ELF-1 (cell line): ENCODE results near the gene SHISAL1.

ENCODE experiments used
- DNase-seq: peaks from one replicate; pipeline ENCODE4 v3.0.0-alpha.2; 2016; ENCODE audit warnings: low read depth, low spot score

SHISAL1 gene

DNA sequence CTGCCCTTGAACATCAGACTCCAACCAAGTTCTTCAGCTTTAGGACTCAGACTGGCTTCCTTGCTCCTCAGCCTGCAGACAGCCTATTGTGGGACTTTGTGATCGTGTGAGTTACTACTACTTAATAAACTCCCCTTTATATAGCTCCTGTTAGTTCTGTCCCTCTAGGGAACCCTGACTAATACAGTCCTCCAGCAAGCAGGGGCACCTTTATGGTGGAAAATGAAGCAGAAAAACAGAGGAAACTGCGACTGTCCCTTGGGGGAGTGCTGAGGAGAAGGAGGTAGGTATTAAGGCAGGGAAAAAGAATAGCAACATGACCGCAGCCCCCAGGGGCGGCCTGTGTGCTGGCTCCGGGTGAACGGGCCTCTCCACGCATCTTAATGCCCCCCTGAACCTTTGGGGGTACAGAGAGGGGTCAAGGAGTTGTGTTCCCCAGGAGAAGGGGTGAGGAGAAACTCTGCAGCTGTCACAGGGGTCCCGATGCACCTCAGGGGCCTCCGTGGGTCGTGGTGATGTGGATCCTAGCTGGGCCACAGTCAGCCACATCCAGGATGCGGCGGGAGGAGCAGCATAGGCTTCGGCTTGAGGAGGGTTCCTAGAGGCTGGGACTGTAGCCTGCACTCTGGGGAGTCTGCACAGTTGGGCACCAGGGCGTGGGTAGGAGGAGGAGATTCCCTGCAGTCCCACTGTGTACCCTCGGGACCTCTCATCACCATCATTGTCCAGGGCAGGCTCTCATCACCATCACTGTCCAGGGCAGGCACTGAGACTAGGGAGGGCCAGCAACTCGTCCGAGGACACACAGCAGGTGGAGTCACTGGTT is 34.3 kb downstream of the SHISAL1 start:
- DNase-seq: no peak

DNA sequence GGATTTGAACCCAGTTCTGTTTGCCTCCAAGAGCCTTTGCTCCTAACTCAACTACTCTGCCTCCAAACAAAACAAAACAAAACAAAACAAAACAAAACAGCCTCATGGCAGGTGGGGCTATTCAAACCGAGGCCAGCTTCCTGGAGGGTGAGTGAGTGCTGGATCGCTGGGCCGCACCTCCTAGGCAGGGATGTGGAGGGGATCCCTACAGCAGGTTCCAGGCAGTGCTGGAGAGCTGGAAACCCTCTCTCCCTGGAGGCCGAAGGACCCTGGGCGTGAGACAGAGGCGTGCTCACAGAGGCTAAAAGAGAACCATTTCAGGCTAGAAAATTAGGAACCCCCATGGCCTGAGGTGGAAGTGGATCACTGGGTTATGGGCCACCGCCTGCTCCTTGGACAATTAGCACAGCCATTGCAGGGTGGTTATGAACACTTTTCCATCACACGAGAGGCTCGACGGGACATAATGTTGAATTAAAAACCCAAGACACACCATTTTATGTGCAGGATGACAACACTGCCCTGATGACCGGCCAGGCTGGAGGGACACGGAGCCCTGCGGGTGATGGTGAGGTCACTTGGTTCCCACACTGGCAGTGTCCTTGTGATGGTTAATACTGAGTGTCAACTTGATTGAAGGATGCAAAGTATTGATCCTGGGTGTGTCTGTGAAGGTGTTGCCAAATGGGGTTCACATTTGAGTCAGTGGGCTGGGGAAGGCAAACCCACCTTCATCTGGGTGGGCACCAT is 35.2 kb downstream of the SHISAL1 start:
- DNase-seq: no peak

GRCh38 chr22:44276706-44277356 is 35.9 kb downstream of the SHISAL1 start:
- no peak for DNase-seq

GRCh38 chr22:44276041-44276440 is 36.7 kb downstream of the SHISAL1 start:
- DNase-seq: peak; percentile 47

- DNase-seq: no peak
Measured at GRCh38 chr22:44275631-44275995, 37.1 kb downstream of the SHISAL1 start.

DNA sequence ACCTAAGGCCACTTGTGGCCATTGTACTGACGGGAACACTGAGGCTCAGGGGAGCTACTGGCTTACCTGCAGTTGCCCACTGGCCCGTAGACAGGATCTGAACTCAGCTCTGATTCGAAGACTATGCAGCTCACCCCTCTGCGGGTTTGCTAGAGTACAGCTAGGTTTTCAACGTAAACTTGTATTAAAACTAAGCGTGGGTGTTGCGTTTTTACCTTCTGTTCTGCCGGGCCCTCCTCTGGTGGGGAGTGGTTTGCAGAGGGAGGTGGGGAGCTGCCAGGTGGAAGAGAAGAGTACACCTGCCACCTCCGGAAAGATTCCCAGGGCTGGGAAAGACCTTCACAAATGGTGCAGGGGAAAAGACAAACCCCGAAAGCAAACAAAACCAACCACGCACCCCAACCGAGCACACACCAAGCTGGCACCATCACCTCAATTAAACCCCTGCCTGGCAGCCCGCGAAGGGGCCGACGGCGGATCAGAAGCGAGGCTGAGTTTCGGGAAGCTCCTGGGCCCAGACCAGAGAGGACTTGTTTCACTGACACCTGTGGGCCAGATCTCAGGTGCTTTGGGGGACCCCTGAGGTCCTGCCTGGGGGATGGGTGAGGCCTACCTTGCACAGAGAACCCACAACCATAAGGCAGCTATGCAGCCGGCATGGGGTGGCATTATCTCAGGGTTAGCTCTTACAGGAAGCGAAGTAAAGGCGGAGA is 37.7 kb downstream of the SHISAL1 start:
- no peak for DNase-seq

- DNase-seq: no peak
Measured at GRCh38 chr22:44273175-44273574, 39.6 kb downstream of the SHISAL1 start.

GRCh38 chr22:44272401-44272771 is 40.4 kb downstream of the SHISAL1 start:
- no peak for DNase-seq

DNA sequence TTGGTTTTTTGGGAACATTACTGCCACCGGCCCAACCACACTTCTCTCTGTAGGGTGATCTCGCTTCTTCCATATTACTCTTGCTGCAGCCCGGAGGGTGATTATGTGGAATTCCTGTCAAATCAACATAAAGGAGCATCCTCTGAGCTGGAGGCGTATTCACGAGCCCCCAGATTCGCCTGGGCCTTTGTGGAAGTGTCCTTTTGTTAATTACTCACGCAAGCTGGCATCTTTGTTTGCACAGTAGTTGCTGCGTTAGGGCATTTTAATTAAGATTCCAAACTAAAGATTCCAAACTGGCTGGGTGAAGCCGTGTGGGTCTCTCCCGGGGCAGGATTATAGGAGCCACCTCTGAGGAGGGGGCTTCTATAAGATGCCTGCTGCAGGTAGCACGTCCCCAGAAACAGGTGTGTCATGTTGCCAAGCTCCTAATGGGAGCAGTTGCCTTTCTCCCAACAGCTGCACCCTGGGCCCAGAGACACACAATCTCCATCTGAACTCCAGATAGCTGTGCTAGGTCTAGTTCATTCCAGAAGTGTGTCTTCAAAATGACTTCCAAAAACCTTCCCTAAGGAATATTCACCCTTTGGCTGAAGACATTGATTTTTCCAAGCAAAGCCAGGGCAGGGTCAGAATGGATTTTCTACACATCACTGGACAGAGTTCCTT is 40.9 kb downstream of the SHISAL1 start:
- no peak for DNase-seq

GRCh38 chr22:44271010-44271500 is 41.7 kb downstream of the SHISAL1 start:
- DNase-seq: no peak

DNA sequence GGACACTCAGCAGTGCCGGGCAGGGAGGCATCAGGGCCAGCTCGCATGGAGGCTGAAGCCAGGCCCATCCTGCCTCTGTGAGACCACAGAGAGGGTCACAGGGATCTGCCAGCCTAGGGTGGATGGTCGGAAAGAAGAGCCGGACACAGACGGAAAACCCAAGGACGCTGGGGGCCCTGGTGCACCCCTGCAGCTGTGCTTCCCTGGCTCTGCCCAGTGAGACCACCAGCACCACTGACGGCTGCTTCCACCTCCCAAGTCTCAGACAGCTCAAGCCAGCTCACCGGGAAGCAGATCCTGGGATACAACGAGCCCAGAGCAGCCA is 42.2 kb downstream of the SHISAL1 start:
- DNase-seq: no peak

DNA sequence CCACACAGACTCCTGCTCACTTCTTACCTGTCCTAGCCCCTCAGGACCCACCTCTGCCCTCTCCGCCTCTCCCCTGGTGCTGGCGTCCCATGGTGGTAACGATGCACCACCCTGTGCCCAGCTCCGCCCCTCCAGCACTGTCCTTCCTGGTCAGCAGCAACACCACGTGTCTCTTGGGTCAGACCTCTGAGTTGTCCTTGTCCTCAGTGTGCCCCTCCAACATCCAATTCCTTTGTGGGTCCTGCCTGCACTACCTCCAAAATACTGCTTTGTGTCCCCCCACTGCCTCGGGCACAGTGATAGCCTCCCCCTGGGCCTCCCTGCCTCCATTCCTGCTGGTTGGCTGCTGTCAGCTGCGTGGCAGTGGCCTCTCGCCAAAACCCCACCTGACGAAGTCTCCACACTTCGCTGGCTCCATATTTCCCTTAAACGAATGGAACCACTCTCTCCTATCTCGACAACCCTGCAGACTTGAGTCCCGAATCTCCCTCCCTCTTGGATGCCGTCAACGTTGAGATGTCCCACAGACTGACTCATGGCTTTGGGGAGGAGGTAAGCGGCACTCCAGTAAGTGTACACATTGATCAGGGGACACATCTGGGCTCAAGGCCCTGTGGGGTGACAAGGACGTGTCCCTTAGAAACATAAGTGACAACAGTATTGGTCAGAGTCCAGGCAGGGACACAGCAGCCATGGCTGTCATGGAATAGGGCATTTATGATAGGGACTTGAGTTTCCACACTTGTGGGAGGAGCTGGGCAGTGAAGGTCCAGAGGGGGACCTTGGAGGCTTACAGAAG is 42.8 kb downstream of the SHISAL1 start:
- DNase-seq: no peak

DNA sequence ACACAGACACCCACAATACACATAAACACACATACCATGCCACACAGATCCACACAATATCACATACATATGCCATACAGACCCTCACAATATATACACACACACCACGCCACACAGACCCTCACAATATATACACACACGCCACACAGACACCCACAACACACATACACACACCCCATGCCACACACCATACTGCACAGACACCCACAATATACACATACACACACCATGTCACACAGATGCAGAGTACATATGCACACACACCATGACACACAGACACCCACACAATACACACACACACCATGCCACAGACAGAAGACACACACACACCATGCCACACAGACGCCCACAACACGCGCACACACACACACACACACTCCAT is 43.6 kb downstream of the SHISAL1 start:
- DNase-seq: no peak

DNA sequence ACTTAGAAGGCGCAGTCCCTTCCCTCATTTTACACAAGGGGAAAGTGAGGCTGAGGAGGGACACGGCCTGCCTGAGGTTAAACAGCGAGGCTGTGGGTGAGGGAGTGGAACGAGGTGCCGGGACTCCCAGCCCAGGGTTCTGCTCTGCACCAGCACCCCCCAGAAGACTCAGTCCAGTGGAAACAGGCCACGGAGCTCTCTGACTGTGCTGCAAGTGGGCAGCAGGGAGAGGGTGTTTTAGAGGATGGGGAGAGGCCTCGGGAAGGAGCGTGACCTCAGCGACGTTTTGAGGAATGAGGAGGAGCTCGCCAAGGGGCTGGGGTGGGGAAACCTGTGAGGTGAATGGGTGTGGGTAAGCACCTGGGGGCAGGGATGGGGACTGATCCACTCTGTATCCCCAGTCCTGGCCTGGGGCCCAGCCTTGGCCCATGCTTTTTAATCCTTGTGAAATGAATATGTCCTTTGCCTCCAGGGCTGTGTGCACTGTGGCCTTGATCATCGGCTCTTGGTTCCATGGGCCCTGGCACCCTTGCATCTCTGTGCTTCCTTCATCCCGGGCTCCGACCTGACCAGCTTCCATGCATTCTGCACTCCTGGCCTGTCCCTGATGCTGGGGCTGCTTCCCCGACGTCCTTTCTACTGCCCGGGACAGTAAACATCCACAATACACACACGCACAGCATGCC is 44.2 kb downstream of the SHISAL1 start:
- no peak for DNase-seq

DNA sequence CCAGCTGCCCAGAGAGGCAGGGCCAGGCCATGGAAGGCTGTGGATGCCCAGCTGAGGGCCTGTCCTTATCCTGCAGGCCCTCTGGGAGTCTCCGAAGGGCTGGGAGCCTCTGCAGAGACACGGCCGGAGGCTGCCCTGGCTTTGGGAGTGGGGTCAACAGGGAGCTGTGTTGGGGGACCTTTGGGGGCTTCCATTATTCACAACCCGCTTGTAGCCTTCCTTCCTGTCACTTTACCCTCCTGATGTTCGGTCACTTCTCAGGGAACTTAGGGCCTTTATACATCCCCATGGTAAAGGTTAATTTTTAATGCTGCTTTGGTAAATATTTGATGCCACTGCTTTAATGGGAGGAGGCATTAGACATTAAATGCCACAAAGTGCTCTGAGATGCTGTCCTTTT is 44.9 kb downstream of the SHISAL1 start:
- DNase-seq: no peak

GRCh38 chr22:44266796-44267760 is 45.7 kb downstream of the SHISAL1 start:
- no peak for DNase-seq

DNA sequence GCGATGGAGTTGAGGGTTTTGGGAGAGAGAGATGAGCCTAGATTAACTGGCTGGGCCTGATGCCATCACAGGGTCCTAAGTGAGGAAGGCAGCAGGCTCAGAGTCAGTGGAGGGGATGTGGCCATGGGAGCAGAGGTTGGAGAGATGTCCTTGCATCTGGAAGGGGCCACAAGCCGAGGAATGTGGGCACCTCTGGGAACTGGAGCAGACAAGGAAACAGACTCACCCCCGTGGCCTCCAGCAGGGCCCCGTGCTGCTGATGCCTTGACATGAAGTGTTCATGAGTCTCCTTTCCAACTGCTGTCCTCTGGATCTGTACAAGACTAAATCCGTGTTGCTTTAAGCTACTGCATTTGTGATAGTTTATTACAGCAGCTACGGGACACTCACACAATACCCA is 49.2 kb downstream of the SHISAL1 start:
- no peak for DNase-seq

DNA sequence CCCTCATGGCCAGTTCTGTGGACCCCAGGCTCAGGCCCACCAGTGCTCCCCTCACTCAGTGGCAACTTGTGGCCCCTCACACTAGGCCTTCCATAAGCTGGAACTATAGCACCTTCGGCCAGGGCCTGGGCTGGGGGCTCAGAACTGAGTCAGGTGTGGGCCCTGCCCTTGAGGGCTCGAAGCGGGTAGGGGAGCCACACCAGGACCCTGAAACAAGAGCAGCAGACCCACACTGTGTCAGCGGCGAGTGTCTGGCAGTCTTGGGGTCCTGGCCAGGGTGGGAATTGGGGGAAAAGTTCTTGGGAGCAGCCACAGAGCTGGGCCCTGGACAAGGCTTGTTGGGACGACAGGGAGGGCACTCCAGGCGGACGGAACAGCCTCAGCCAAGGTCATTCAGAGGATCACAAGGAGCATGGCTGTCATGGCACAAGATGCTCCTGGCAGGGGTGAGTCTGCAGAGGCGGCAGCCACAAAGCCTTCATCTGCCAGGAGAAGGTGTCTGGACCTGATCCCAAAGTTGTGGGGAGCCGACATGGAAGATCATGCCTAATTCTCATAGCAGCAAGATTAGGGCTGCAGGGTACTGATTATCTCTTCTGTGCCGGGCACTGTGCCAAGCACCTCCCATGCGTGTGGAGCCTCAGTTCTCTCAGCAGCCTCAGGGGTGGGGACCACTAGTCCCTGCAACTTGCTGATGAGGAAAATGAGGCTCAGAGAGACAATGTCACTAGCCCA is 50.7 kb downstream of the SHISAL1 start:
- DNase-seq: no peak
